Retinal pigment epithelial cell (primary cell): ENCODE measurements around the gene CASZ1.

Experiments used
- DNase-seq: peaks from one replicate; pipeline ENCODE4 v3.0.0-alpha.2; 2010; ENCODE audit warnings: low read depth
- H3K4me3 ChIP-seq: 2 replicates; pipeline ENCODE4 v1.5.1; 2011; ENCODE audit warnings: mild to moderate bottlenecking, low read length, control low read depth, moderate library complexity
- TF ChIP-seq, protein P1 (sequence below): conservative IDR thresholded peaks from 2 replicates; pipeline ENCODE4 v1.5.1; 2011; ENCODE audit warnings: low read depth, low read length, control low read depth, inconsistent platforms

The CASZ1 gene

DNA sequence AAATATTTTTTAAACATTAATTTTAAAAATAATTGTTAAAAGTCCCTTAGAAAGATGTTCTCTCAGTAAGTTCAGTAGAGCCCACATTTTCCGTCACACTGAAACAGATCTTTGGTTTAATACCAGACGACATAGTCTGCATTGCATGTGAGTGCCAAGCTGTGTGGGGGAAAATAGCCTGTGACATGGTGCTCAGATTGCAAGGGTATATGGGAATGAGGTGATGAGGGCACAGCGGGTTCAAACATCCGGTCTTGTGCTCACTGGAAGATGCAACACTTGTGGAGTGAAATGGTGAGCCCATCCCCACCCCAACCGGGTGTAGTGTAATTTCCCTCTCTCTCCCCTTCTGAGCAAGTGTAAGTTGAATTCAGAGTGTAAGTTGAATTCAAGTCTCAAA lies 207.4 kb downstream of the CASZ1 start:
- H3K4me3 ChIP-seq, result no peak overlapping the region
- TF ChIP-seq, protein P1, sequence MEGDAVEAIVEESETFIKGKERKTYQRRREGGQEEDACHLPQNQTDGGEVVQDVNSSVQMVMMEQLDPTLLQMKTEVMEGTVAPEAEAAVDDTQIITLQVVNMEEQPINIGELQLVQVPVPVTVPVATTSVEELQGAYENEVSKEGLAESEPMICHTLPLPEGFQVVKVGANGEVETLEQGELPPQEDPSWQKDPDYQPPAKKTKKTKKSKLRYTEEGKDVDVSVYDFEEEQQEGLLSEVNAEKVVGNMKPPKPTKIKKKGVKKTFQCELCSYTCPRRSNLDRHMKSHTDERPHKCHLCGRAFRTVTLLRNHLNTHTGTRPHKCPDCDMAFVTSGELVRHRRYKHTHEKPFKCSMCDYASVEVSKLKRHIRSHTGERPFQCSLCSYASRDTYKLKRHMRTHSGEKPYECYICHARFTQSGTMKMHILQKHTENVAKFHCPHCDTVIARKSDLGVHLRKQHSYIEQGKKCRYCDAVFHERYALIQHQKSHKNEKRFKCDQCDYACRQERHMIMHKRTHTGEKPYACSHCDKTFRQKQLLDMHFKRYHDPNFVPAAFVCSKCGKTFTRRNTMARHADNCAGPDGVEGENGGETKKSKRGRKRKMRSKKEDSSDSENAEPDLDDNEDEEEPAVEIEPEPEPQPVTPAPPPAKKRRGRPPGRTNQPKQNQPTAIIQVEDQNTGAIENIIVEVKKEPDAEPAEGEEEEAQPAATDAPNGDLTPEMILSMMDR, result no peak

DNA sequence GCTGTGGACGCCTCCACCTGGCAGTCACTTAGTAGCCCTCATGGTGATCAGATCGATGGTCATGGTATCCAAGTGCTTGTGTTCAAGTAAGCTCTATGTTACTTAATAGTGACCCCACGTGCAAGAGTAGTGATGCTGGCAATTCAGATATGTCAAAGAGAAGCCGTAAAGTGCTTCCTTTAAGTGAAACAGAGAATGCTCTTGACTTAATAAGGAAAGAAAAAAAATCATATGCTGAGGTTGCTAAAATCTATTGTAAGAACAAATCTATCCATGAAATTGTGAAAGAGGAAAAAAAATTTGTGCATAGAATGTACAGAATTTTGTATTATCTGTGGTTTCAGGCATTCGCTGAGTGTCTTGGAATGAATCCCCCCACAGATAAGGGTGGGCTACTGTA lies 207.8 kb downstream of the CASZ1 start:
- TF ChIP-seq, protein P1, result no peak
- DNase-seq, result no peak
- H3K4me3 ChIP-seq, result no peak overlapping the region

More for the DNA sequence above, 207.4 kb downstream of the CASZ1 start:
- no peak for DNase-seq
